ENCODE data around the gene MKRN2. TPM values are rescaled to one million over a fixed set of nuclear protein-coding genes. Genes with fewer than 3 reads are reported as not detected.

The MKRN2 gene
- total and polyA plus RNA-seq, 9 of the 15 experiments (the other 6 are each of a cell fraction or from before 2014, with no cell fraction given): 29.4 to 63.2 (median 42.9) TPM

GRCh38 chr3:12557473-12558100 is 700 bp downstream of the MKRN2 start:
- H3K9me1 ChIP-seq (ENCODE audit: control insufficient read depth, insufficient read depth, low read length): peaks cover 7% of the 10 kb centered on the region
- FAIRE-seq: no peak
- no peaks in the 10 kb centered on the region for H3K27me3 ChIP-seq (ENCODE audit: control insufficient read depth in 2 of 2, insufficient read depth in 2 of 2, low read length in 2 of 2)
- no peaks in the 10 kb centered on the region for H3K9me3 ChIP-seq (replicated peaks; ENCODE audit: control insufficient read depth, insufficient read depth, low read depth, low read length)
- peaks cover 48% of the 10 kb centered on the region for H4K20me1 ChIP-seq (replicated peaks; ENCODE audit: control insufficient read depth, insufficient read depth, low read length)
- H3K4me3 ChIP-seq: peak overlapping the region; percentile 82
- peaks cover 57% of the 10 kb centered on the region for H3K79me2 ChIP-seq (ENCODE audit: control insufficient read depth, insufficient read depth, low read length)
- peak overlapping the region; percentile 93 for H2AFZ ChIP-seq (ENCODE audit: low read depth, low read length)
- BruUV-seq (replicated peaks): no TSS peak
- ChIA-PET CTCF (ENCODE audit: low intra/inter-chr PET ratio) (no interaction called here), POLR2A (interaction anchor here (0.6 to 5.5 kb wide), 13 partner anchors 11 to 319 kb away, joined by 3 to 25 read pairs (median 3); partner anchors contain the start of genes MKRN2OS and RAF1)
- H3K4me1 ChIP-seq (replicated peaks in 1 of 2; ENCODE audit: control insufficient read depth in 2 of 2, insufficient read depth in 2 of 2, low read length in 2 of 2): peaks cover 17 to 27% of the 10 kb centered on the region in 2 experiments
- WGBS (ENCODE audit: insufficient coverage, low coverage, missing lambda C conversion rate): under 1% methylated on average over 18 of the region's 18 CpGs
- H3K27ac ChIP-seq (ENCODE audit: extremely low read depth, low read depth, low read length): peak overlapping the region; percentile 91
- DNase-seq (ENCODE audit: extremely low read depth in 1 of 4, low spot score in 3 of 4): peak in 2 of 4 experiments; percentile 41 to 46
- no peaks in the 10 kb centered on the region for H3K36me3 ChIP-seq (ENCODE audit: control insufficient read depth, insufficient read depth, low read length)
- intact Hi-C loops (cut with micrococcal nuclease): loop anchor here (5.0 kb wide), 2 partner anchors 105 to 285 kb away; partner anchors contain the start of genes RAF1 and RPL32
- H3K4me2 ChIP-seq (ENCODE audit: insufficient read depth, low read length): peak overlapping the region; percentile 94
- in situ Hi-C loops (cut with MboI): no loop called here
- peak; percentile 34 for ATAC-seq
- H3K9ac ChIP-seq (ENCODE audit: insufficient read depth in 1 of 2, low read depth in 2 of 2, low read length in 2 of 2): peak overlapping the region; percentile 82 to 99
- TF ChIP-seq, protein P1, sequence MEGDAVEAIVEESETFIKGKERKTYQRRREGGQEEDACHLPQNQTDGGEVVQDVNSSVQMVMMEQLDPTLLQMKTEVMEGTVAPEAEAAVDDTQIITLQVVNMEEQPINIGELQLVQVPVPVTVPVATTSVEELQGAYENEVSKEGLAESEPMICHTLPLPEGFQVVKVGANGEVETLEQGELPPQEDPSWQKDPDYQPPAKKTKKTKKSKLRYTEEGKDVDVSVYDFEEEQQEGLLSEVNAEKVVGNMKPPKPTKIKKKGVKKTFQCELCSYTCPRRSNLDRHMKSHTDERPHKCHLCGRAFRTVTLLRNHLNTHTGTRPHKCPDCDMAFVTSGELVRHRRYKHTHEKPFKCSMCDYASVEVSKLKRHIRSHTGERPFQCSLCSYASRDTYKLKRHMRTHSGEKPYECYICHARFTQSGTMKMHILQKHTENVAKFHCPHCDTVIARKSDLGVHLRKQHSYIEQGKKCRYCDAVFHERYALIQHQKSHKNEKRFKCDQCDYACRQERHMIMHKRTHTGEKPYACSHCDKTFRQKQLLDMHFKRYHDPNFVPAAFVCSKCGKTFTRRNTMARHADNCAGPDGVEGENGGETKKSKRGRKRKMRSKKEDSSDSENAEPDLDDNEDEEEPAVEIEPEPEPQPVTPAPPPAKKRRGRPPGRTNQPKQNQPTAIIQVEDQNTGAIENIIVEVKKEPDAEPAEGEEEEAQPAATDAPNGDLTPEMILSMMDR (IDR thresholded peaks at IDR 0.05 in 2 of 3, conservative IDR thresholded peaks at IDR 0.05 in 1 of 3; ENCODE audit: insufficient read depth in 2 of 3, low read depth in 1 of 3, low read length in 3 of 3): peak in 2 of 3 experiments; percentile 11 to 15; a peak in 1 of 6 replicates
- TF ChIP-seq KLF6 (CRISPR knock-in tag; IDR thresholded peaks at IDR 0.05; ENCODE audit: borderline replicate concordance): no peak
- TF ChIP-seq TEAD1 (CRISPR knock-in tag; IDR thresholded peaks at IDR 0.05): 0 out of 4 replicates have a peak, but pooled peaks of 1 of the 2 experiments have one; percentile 27
- no peak for TF ChIP-seq RBM39 (optimal IDR thresholded peaks at IDR 0.05; ENCODE audit: low read depth, low read length)
- no peak for TF ChIP-seq AFF4 (CRISPR knock-in tag; IDR thresholded peaks at IDR 0.05)
- no peak for TF ChIP-seq ZKSCAN1 (IDR thresholded peaks at IDR 0.05; ENCODE audit: low read depth, low read length)
- no peak for TF ChIP-seq ZNF165 (CRISPR knock-in tag; IDR thresholded peaks at IDR 0.05; ENCODE audit: borderline replicate concordance)
- TF ChIP-seq MNT (conservative IDR thresholded peaks at IDR 0.05): 0 out of 4 replicates have a peak, but pooled peaks of 1 of the 2 experiments have one; percentile 3
- TF ChIP-seq ZNF518B (CRISPR knock-in tag; IDR thresholded peaks at IDR 0.05): no peak
